H1 (cell line): Measurements from ENCODE around the gene ARHGAP28. TPM values are rescaled to one million over a fixed set of nuclear protein-coding genes. Genes with fewer than 3 reads are reported as not detected.

Source experiments
- CTCF ChIA-PET: fragments of 300-600 bp; sonication (Branson Sonifier 250); formaldehyde crosslinking; loops from one replicate; lab custom pipeline; 2021; ENCODE audit not compliant: partially characterized antibody; lab: Charles Lee
- POLR2A ChIA-PET: fragments of 300-600 bp; sonication (Branson Sonifier 250); formaldehyde crosslinking; loops from one replicate; lab custom pipeline; 2021; ENCODE audit warnings: inconsistent platforms; ENCODE audit not compliant: partially characterized antibody; lab: Charles Lee
- DNase-seq, 2 experiments: peaks; one replicate each; pipeline versions ENCODE4 v3.0.0 to v3.0.0-alpha.2; 2010 to 2022; ENCODE audit warnings: low spot score in 2 of 2, low read depth in 1 of 2, mixed read lengths in 1 of 2
- FAIRE-seq: peaks from 2 replicates; lab custom pipeline; 2011; peaks lifted over from hg19 to GRCh38; lab: Jason Lieb, UNC
- H2AFZ ChIP-seq: 2 replicates; pipeline ENCODE4 v1.8.1; 2012; ENCODE audit warnings: low read length, inconsistent platforms
- H2AK5ac ChIP-seq: 2 replicates; pipeline ENCODE4 v1.6.1; 2013; ENCODE audit warnings: low read depth, low read length
- H2BK120ac ChIP-seq: replicated peaks from 2 replicates; pipeline ENCODE3; 2013; ENCODE audit warnings: low read depth, low read length, inconsistent platforms
- H2BK12ac ChIP-seq: 2 replicates; pipeline ENCODE4 v1.6.1; 2013; ENCODE audit warnings: low read depth, low read length
- H2BK15ac ChIP-seq: 2 replicates; pipeline ENCODE4 v1.6.1; 2013; ENCODE audit warnings: low read length
- H2BK20ac ChIP-seq: 2 replicates; pipeline ENCODE4 v1.6.1; 2013; ENCODE audit warnings: low read length
- H2BK5ac ChIP-seq: 2 replicates; pipeline ENCODE4 v1.6.1; 2013; ENCODE audit warnings: low read depth, low read length
- H3K14ac ChIP-seq: 2 replicates; pipeline ENCODE4 v1.6.1; 2013; ENCODE audit warnings: inconsistent platforms; ENCODE audit not compliant: insufficient read length
- H3K18ac ChIP-seq: 2 replicates; pipeline ENCODE4 v1.6.1; 2013; ENCODE audit warnings: low read length; ENCODE audit errors: extremely low read depth
- H3K23ac ChIP-seq: 2 replicates; pipeline ENCODE4 v1.6.1; 2013; ENCODE audit warnings: inconsistent platforms; ENCODE audit not compliant: insufficient read length
- H3K23me2 ChIP-seq: 2 replicates; pipeline ENCODE4 v1.6.1; 2013; ENCODE audit warnings: low read depth, low read length
- H3K27ac ChIP-seq: 2 replicates; pipeline ENCODE4 v1.6.1; 2011; ENCODE audit warnings: low read depth, low read length, inconsistent platforms
- H3K27me3 ChIP-seq, 4 experiments: replicated peaks in 1 of 4; 1 replicate in 1 of 4; 2 replicates in 3 of 4; pipeline versions ENCODE4 v1.6.1 to v1.8.1; 2011 to 2013; ENCODE audit warnings: low read length in 3 of 4, mild to moderate bottlenecking in 3 of 4, inconsistent platforms in 2 of 4, mixed read lengths in 2 of 4, moderate library complexity in 1 of 4; ENCODE audit not compliant: control insufficient read depth in 3 of 4, insufficient read depth in 3 of 4; ENCODE audit errors: extremely low read depth in 1 of 4
- H3K36me3 ChIP-seq, 4 experiments: 2 replicates each; pipeline versions ENCODE4 v1.6.1 to v1.8.1; 2011 to 2013; ENCODE audit warnings: mild to moderate bottlenecking in 4 of 4, low read length in 3 of 4, moderate library complexity in 2 of 4, control low read depth in 1 of 4, inconsistent platforms in 1 of 4; ENCODE audit not compliant: insufficient read depth in 4 of 4, control insufficient read depth in 2 of 4
- H3K4ac ChIP-seq: replicated peaks from 2 replicates; pipeline ENCODE3; 2013; ENCODE audit warnings: low read length, low read depth, mixed read lengths, inconsistent platforms; ENCODE audit not compliant: insufficient read length
- H3K4me1 ChIP-seq, 4 experiments: replicated peaks in 1 of 4; 1 replicate in 1 of 4; 2 replicates in 3 of 4; pipeline versions ENCODE4 v1.6.1 to v1.8.1; 2011 to 2013; ENCODE audit warnings: low read length in 3 of 4, inconsistent platforms in 2 of 4, mixed read lengths in 1 of 4; ENCODE audit not compliant: insufficient read depth in 4 of 4, control insufficient read depth in 3 of 4
- H3K4me2 ChIP-seq, 2 experiments: 2 replicates each; pipeline versions ENCODE4 v1.6.1 to v1.8.1; 2011 to 2013; ENCODE audit warnings: low read depth in 2 of 2, low read length in 2 of 2, control low read depth in 1 of 2, inconsistent platforms in 1 of 2, mild to moderate bottlenecking in 1 of 2; ENCODE audit not compliant: insufficient read depth in 1 of 2
- H3K4me3 ChIP-seq, 4 experiments: fragments of 200-600, 300-600 bp in 1 of 4; sonication (generic), shearing (Covaris generic), sonication (Bioruptor Twin) in 1 of 4; 2 replicates each; pipeline versions ENCODE4 v1.5.1 to v1.8.1; 2011 to 2016; ENCODE audit warnings: low read length in 4 of 4, low read depth in 3 of 4, control low read depth in 2 of 4, inconsistent platforms in 2 of 4, mild to moderate bottlenecking in 2 of 4, mixed read lengths in 1 of 4, moderate library complexity in 1 of 4; ENCODE audit not compliant: insufficient read depth in 2 of 4; ENCODE audit errors: extremely low read depth in 1 of 4
- H3K56ac ChIP-seq: replicated peaks from 2 replicates; pipeline ENCODE3; 2013; ENCODE audit warnings: low read depth, mild to moderate bottlenecking, mixed read lengths, low read length, inconsistent platforms; ENCODE audit not compliant: insufficient read length
- H3K79me1 ChIP-seq: 2 replicates; pipeline ENCODE4 v1.6.1; 2013; ENCODE audit warnings: low read depth, low read length, control low read depth
- H3K79me2 ChIP-seq, 2 experiments: 2 replicates each; pipeline versions ENCODE4 v1.6.1 to v1.8.1; 2012 to 2013; ENCODE audit warnings: low read length in 2 of 2, mild to moderate bottlenecking in 2 of 2, inconsistent platforms in 1 of 2; ENCODE audit not compliant: insufficient read depth in 2 of 2, control insufficient read depth in 1 of 2
- H3K9ac ChIP-seq, 4 experiments: replicated peaks in 1 of 4; 1 replicate in 1 of 4; 2 replicates in 3 of 4; pipeline versions ENCODE4 v1.6.1 to v1.8.1; 2011 to 2013; ENCODE audit warnings: low read depth in 3 of 4, low read length in 3 of 4, control low read depth in 2 of 4, mild to moderate bottlenecking in 2 of 4, moderate library complexity in 2 of 4, inconsistent platforms in 1 of 4; ENCODE audit errors: extremely low read depth in 1 of 4
- H3K9me3 ChIP-seq, 2 experiments: 2 replicates each; pipeline versions ENCODE4 v1.6.1 to v1.8.1; 2012 to 2013; ENCODE audit warnings: mild to moderate bottlenecking in 2 of 2, moderate library complexity in 2 of 2, control low read depth in 1 of 2, inconsistent platforms in 1 of 2, low read depth in 1 of 2, low read length in 1 of 2, mixed read lengths in 1 of 2; ENCODE audit not compliant: insufficient read depth in 2 of 2
- H4K20me1 ChIP-seq, 2 experiments: replicated peaks in 1 of 2; 2 replicates each; pipeline versions ENCODE3 to v1.8.1; 2011 to 2013; ENCODE audit warnings: inconsistent platforms in 2 of 2, low read length in 2 of 2, mild to moderate bottlenecking in 1 of 2; ENCODE audit not compliant: insufficient read depth in 2 of 2, control insufficient read depth in 1 of 2
- H4K5ac ChIP-seq: 2 replicates; pipeline ENCODE4 v1.6.1; 2013; ENCODE audit warnings: low read length, low read depth, mixed read lengths, inconsistent platforms; ENCODE audit not compliant: insufficient read length
- H4K8ac ChIP-seq: 2 replicates; pipeline ENCODE4 v1.8.0; 2013; ENCODE audit warnings: mild to moderate bottlenecking, moderate library complexity, low read length, inconsistent platforms; ENCODE audit not compliant: insufficient read depth; ENCODE audit errors: extremely low read depth
- H4K91ac ChIP-seq: replicated peaks from 2 replicates; pipeline ENCODE3; 2013; ENCODE audit warnings: low read length, mixed read lengths, inconsistent platforms; ENCODE audit not compliant: insufficient read length
- ASH2L ChIP-seq: fragments of 200-600, 300-600 bp; sonication (generic); IDR thresholded peaks from one replicate; pipeline ENCODE4 v1.7.1; 2017; ENCODE audit warnings: low read length
- CBX8 ChIP-seq: fragments of 300-800, 300-1000 bp; sonication (generic); IDR thresholded peaks from 2 replicates; pipeline ENCODE4 v1.7.1; 2016; ENCODE audit warnings: low read depth, low read length, borderline replicate concordance
- GTF2F1 ChIP-seq: IDR thresholded peaks from 2 replicates; pipeline ENCODE4 v1.6.1; 2012; ENCODE audit warnings: low read depth, low read length, improper control_type of control experiment, borderline replicate concordance
- KDM5A ChIP-seq: fragments of 200-600 bp; IDR thresholded peaks from 2 replicates; pipeline ENCODE4 v1.7.1; 2012; ENCODE audit warnings: mild to moderate bottlenecking, low read length, inconsistent platforms, mixed read lengths
- MAFK ChIP-seq: IDR thresholded peaks from 2 replicates; pipeline ENCODE4 v1.6.1; 2012; ENCODE audit warnings: low read depth, mild to moderate bottlenecking, improper control_type of control experiment, low read length
- NANOG ChIP-seq: IDR thresholded peaks from 2 replicates; pipeline ENCODE4 v1.6.1; 2011; ENCODE audit warnings: low read length, low read depth, mild to moderate bottlenecking, inconsistent platforms; ENCODE audit not compliant: insufficient read depth, poor library complexity, severe bottlenecking
- NRF1 ChIP-seq: IDR thresholded peaks from 2 replicates; pipeline ENCODE4 v1.6.1; 2011; ENCODE audit warnings: mild to moderate bottlenecking, low read depth, low read length, improper control_type of control experiment
- RAD21 ChIP-seq, 2 experiments: IDR thresholded peaks in 1 of 2; conservative IDR thresholded peaks in 1 of 2; 2 replicates each; pipeline ENCODE4 v1.6.1; 2011; ENCODE audit warnings: low read depth in 2 of 2, low read length in 2 of 2, improper control_type of control experiment in 1 of 2, inconsistent platforms in 1 of 2, mild to moderate bottlenecking in 1 of 2, moderate library complexity in 1 of 2
- SIRT6 ChIP-seq: IDR thresholded peaks from one replicate; pipeline ENCODE4 v1.7.1; 2012; ENCODE audit warnings: low read length, inconsistent platforms
- WGBS, 2 experiments: shearing (Covaris generic) in 1 of 2; methylation state at CpG; one replicate each; pipeline versions ENCODE4 v1.1.6 to v1.1.7; 2013 to 2015; ENCODE audit warnings: low lambda C conversion rate in 2 of 2, mixed read lengths in 2 of 2, inconsistent platforms in 1 of 2, low coverage in 1 of 2, missing lambda C conversion rate in 1 of 2; ENCODE audit not compliant: insufficient replicate concordance in 2 of 2, insufficient coverage in 1 of 2, insufficient read length in 1 of 2; ENCODE audit errors: extremely low coverage in 1 of 2, missing lambda C conversion rate in 1 of 2; 5-methylcytosine and 5-hydroxymethylcytosine counted together
- polyA plus RNA-seq, 7 experiments: library from polyadenylated mRNA; depleted of rRNA in 3 of 7; stranded (reverse) in 5 of 7; unstranded in 2 of 7; fragments of >200 nt in 5 of 7; fragments of 200-250 nt in 2 of 7; gene quantifications; 1 replicate in 5 of 7; 2 replicates in 1 of 7; 4 replicates in 1 of 7; pipeline versions ENCODE4 v1.2.1 to v1.2.3, GENCODE V29; 2011 to 2013; ENCODE audit warnings: missing spikeins in 2 of 7, mixed read lengths in 2 of 7
- total RNA-seq: library from RNA; stranded (reverse); fragmentation: NEBNext Ultra II Directional; extraction: Animal tissue kit (Norgen Biotek cat#: 25700); gene quantifications from 2 replicates; pipeline ENCODE4 v1.2.1, GENCODE V29; 2021

Gene ARHGAP28
- total and polyA plus RNA-seq, 2 of the 8 experiments (the other 6 are each of a cell fraction or from before 2014, with no cell fraction given), result 2.9 to 14.4 TPM

DNA sequence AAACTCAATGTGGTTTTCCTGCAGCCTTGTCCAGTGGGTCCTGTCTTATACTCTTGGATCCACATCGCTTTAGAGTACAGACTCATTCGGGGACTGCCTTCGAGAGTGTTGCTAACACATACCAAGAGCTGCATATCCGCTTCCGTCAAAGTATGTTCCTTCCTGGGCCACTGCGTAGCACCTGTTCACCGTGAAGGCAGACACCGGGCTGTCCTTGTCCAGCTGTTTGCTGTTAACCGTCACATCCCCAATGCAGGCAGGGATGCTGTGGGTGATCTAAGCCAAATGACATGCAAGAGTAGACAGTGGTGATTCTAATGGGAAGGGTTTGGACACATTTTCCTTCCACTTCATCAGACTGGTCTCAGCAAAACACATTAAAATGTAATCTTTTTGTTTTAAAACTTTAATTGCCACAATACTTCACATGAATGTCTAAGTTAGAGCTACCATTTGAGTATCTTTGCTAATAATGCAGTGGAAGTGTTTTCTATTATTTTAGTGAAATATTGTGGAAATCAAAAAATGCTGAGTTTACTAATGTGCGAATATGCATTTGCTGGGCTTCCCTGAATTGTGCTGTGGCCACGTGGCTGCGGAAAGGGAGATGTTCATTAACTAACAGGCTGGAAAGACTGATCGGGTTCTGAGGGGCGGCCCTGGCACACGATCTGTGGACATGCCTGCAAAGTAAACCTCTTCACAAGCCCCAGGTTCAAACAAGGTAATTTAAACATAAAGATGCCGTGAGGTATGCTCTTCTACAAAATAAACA is 219.0 kb downstream of the ARHGAP28 start:
- ChIA-PET CTCF (interaction anchor here (1.0 to 2.9 kb wide), 2 partner anchors 216 to 229 kb away, joined by 3 to 6 read pairs; no protein-coding TSS in a partner anchor), POLR2A (no interaction called here)
- Histone ChIP-seq H3K4ac (no peak overlapping the region), H3K4me2 (no peak overlapping the region), H4K20me1 (no peaks in the 10 kb centered on the region), H3K79me2 (no peaks in the 10 kb centered on the region), H3K23ac (no peak overlapping the region), H3K9me3 (no peaks in the 10 kb centered on the region), H2BK20ac (no peak overlapping the region), H3K36me3 (peaks cover 8 to 20% (median 14%) of the 10 kb centered on the region in 4 experiments; a peak in 7 of 8 replicates), H3K27me3 (no peaks in the 10 kb centered on the region), H3K4me1 (no peaks in the 10 kb centered on the region), H3K56ac (no peak overlapping the region), H3K4me3 (no peak overlapping the region), H4K8ac (no peak overlapping the region), H2BK5ac (no peak overlapping the region), H3K79me1 (no peaks in the 10 kb centered on the region), H2AK5ac (no peak overlapping the region), H4K5ac (no peak overlapping the region), H3K27ac (no peak overlapping the region), H3K14ac (no peak overlapping the region), H2BK15ac (no peak overlapping the region), H3K9ac (no peak overlapping the region), H3K23me2 (no peaks in the 10 kb centered on the region), H2BK12ac (no peak overlapping the region), H2AFZ (no peak overlapping the region), H3K18ac (no peak overlapping the region), H4K91ac (no peak overlapping the region), H2BK120ac (no peak overlapping the region)
- no peak for DNase-seq
- no peak for FAIRE-seq
- WGBS, 2 experiments, result 93% methylated on average over 16 of the region's 16 CpGs; no CpG with 5 or more reads in 1 of the 2 experiments
- TF ChIP-seq KDM5A (no peak), ASH2L (no peak), CBX8 (no peak), SIRT6 (no peak), NANOG (no peak), RAD21 (IDR thresholded peaks at IDR 0.05 in 1 of 2, conservative IDR thresholded peaks at IDR 0.05 in 1 of 2; ENCODE audit: low read depth in 2 of 2, low read length in 2 of 2) (no peak), GTF2F1 (no peak), NRF1 (no peak), MAFK (no peak)
